ENCODE results near the gene PHF21A.

PHF21A gene

DNA sequence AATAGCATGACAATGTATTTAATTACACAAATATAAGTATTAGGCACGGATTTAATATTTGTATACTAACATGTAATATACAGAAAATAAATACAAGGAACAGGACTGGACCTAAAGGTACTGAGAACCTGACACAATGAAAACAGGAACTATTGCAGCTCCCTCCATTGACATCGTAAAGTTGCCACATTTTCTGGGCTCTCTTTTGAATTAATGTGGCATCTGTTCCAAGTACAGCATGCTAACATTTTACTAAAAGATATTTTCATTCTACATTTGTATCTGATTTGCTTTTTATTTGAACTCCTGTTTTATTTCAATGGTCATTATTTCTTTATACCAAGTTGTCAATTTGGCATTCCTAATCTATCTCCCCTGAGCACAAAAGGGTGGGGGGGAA is 15.3 kb downstream of the PHF21A start:
- Histone ChIP-seq H3K27me3 (ENCODE audit: insufficient read depth, low read length) (no peaks in the 10 kb centered on the region), H3K9me3 (ENCODE audit: low read length) (no peaks in the 10 kb centered on the region), H3F3A (ENCODE audit: insufficient read depth, low read length) (peaks cover 4% of the 10 kb centered on the region; the same call in 1 of the 2 replicates), H3K4me2 (ENCODE audit: low read length) (0 out of 2 replicates have a peak overlapping the region, but pooled peaks have one; percentile 1), H4K20me1 (ENCODE audit: insufficient read depth, low read length) (no peaks in the 10 kb centered on the region), H3K4me1 (ENCODE audit: insufficient read depth, low read length, severe bottlenecking) (peaks cover 38% of the 10 kb centered on the region), H3K27ac (ENCODE audit: low read depth, low read length, poor library complexity, severe bottlenecking) (no peak overlapping the region), H3K9me2 (ENCODE audit: low read depth, low read length) (no peaks in the 10 kb centered on the region), H3K9ac (ENCODE audit: low read length) (no peak overlapping the region), H3K4me3 (ENCODE audit: low read depth, low read length, poor library complexity, severe bottlenecking) (no peak overlapping the region), H3K36me3 (ENCODE audit: insufficient read depth, low read length) (no peaks in the 10 kb centered on the region), H3K79me2 (ENCODE audit: insufficient read depth, low read length) (peaks cover 29% of the 10 kb centered on the region), H2AFZ (ENCODE audit: low read length) (no peak overlapping the region)
- TF ChIP-seq, protein P1, sequence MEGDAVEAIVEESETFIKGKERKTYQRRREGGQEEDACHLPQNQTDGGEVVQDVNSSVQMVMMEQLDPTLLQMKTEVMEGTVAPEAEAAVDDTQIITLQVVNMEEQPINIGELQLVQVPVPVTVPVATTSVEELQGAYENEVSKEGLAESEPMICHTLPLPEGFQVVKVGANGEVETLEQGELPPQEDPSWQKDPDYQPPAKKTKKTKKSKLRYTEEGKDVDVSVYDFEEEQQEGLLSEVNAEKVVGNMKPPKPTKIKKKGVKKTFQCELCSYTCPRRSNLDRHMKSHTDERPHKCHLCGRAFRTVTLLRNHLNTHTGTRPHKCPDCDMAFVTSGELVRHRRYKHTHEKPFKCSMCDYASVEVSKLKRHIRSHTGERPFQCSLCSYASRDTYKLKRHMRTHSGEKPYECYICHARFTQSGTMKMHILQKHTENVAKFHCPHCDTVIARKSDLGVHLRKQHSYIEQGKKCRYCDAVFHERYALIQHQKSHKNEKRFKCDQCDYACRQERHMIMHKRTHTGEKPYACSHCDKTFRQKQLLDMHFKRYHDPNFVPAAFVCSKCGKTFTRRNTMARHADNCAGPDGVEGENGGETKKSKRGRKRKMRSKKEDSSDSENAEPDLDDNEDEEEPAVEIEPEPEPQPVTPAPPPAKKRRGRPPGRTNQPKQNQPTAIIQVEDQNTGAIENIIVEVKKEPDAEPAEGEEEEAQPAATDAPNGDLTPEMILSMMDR (IDR thresholded peaks at IDR 0.05; ENCODE audit: low read length): no peak
- no peak for TF ChIP-seq EZH2 (IDR thresholded peaks at IDR 0.05; ENCODE audit: borderline replicate concordance, low read length)

DNA sequence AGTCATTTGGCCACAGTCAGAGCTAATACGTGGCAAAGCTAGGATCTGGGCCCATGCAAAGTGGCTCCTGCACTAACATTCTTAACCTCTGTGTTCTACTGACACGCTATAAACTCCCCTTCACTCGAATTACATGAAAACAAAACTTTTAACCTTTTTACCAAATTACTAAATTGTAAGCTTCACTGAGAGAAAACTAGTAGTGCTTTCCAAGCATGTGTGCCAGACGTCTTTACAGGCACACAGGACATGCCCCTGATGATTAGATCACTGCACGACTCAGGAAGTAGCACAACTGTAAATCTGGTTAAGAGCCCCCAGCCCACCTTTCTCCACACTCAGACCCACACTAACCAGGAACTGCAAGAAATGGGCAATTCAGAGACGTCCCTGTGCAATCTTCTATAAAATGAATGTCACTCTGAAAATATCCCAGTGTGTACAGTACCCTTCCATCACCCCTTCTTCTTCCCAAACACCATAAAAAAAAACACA is 16.1 kb downstream of the PHF21A start:
- Histone ChIP-seq H3F3A (ENCODE audit: insufficient read depth, low read length) (peaks cover 4% of the 10 kb centered on the region; the same call in 1 of the 2 replicates), H2AFZ (ENCODE audit: low read length) (no peak overlapping the region), H3K9ac (ENCODE audit: low read length) (no peak overlapping the region), H3K36me3 (ENCODE audit: insufficient read depth, low read length) (no peaks in the 10 kb centered on the region), H4K20me1 (ENCODE audit: insufficient read depth, low read length) (no peaks in the 10 kb centered on the region), H3K27me3 (ENCODE audit: insufficient read depth, low read length) (no peaks in the 10 kb centered on the region), H3K4me1 (ENCODE audit: insufficient read depth, low read length, severe bottlenecking) (peaks cover 46% of the 10 kb centered on the region), H3K79me2 (ENCODE audit: insufficient read depth, low read length) (peaks cover 33% of the 10 kb centered on the region), H3K4me3 (ENCODE audit: low read depth, low read length, poor library complexity, severe bottlenecking) (no peak overlapping the region), H3K27ac (ENCODE audit: low read depth, low read length, poor library complexity, severe bottlenecking) (peak overlapping the region; percentile 5), H3K9me3 (ENCODE audit: low read length) (no peaks in the 10 kb centered on the region), H3K9me2 (ENCODE audit: low read depth, low read length) (no peaks in the 10 kb centered on the region), H3K4me2 (ENCODE audit: low read length) (peak overlapping the region; percentile 1; the same call in 1 of the 2 replicates)
- TF ChIP-seq, protein P1 (IDR thresholded peaks at IDR 0.05; ENCODE audit: low read length): no peak
- no peak for TF ChIP-seq EZH2 (IDR thresholded peaks at IDR 0.05; ENCODE audit: borderline replicate concordance, low read length)

DNA sequence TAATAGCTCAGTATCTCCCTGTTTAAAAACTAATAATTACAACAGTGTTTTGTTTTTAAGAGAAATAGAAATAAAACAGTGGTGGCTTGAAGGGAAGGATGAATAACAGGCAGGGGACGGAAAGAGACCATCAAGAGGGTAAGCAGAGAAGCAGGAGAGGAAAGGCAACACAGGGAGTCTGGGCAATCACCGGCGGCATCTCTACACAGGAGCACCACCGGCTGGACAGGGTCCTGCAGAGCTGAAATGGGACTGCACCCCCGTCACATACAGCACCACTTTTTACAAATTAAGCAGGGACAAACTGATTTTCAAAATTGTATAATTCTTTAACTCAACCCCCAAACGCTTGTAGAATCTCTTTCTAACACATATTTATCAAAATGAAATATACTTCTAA is 18.4 kb downstream of the PHF21A start:
- Histone ChIP-seq H3K4me2 (ENCODE audit: low read length) (no peak overlapping the region), H3K27me3 (ENCODE audit: insufficient read depth, low read length) (no peaks in the 10 kb centered on the region), H3K4me1 (ENCODE audit: insufficient read depth, low read length, severe bottlenecking) (peaks cover 60% of the 10 kb centered on the region), H3K27ac (ENCODE audit: low read depth, low read length, poor library complexity, severe bottlenecking) (no peak overlapping the region), H3F3A (ENCODE audit: insufficient read depth, low read length) (peaks cover under 1% of the 10 kb centered on the region; the same call in 1 of the 2 replicates), H3K9me2 (ENCODE audit: low read depth, low read length) (no peaks in the 10 kb centered on the region), H3K4me3 (ENCODE audit: low read depth, low read length, poor library complexity, severe bottlenecking) (no peak overlapping the region), H3K9ac (ENCODE audit: low read length) (no peak overlapping the region), H4K20me1 (ENCODE audit: insufficient read depth, low read length) (no peaks in the 10 kb centered on the region), H3K79me2 (ENCODE audit: insufficient read depth, low read length) (peaks cover 45% of the 10 kb centered on the region), H3K36me3 (ENCODE audit: insufficient read depth, low read length) (no peaks in the 10 kb centered on the region), H3K9me3 (ENCODE audit: low read length) (no peaks in the 10 kb centered on the region), H2AFZ (ENCODE audit: low read length) (no peak overlapping the region)
- TF ChIP-seq EZH2 (IDR thresholded peaks at IDR 0.05; ENCODE audit: borderline replicate concordance, low read length): no peak
- TF ChIP-seq, protein P1 (IDR thresholded peaks at IDR 0.05; ENCODE audit: low read length): no peak

Data from OCI-LY1 (cell line).